Measurements from ENCODE around the gene DMBT1. TPM values are rescaled to one million over a fixed set of nuclear protein-coding genes. Genes with fewer than 3 reads are reported as not detected.

Gene DMBT1
- total and polyA plus RNA-seq, 2 donors (not counting 1 experiment from before 2014, with no cell fraction given) = not detected

GRCh38 chr10:122553341-122553740 is 7.2 kb upstream of the DMBT1 start:
- Mint-ChIP-seq H3K27ac (no peak overlapping the region), H3K27me3 (peaks cover 7% of the 10 kb centered on the region), H3K4me1 (no peaks in the 10 kb centered on the region), H3K9me3 (ENCODE audit: insufficient read depth) (no peaks in the 10 kb centered on the region), H3K4me3 (no peak overlapping the region)
- H3K4me2 ChIP-seq (replicated peaks; ENCODE audit: low read depth, low read length, poor library complexity, severe bottlenecking) = no peak overlapping the region
- no peak overlapping the region for H2AFZ ChIP-seq (ENCODE audit: insufficient read depth, low read depth, low read length, poor library complexity, severe bottlenecking)
- POLR2A ChIA-PET = no interaction called here
- intact Hi-C loops (cut with micrococcal nuclease) = no loop called here
- H3K27ac ChIP-seq (ENCODE audit: low read length in 2 of 2) = no peak overlapping the region
- no peaks in the 10 kb centered on the region for H3K4me1 ChIP-seq (ENCODE audit: control insufficient read depth in 2 of 2, insufficient read depth in 2 of 2, low read length in 2 of 2)
- no peaks in the 10 kb centered on the region for H3K36me3 ChIP-seq (replicated peaks in 1 of 2; ENCODE audit: control extremely low read depth in 1 of 2, control insufficient read depth in 1 of 2, extremely low read depth in 1 of 2, insufficient read depth in 2 of 2, low read length in 1 of 2)
- no peaks in the 10 kb centered on the region for H3K79me2 ChIP-seq (ENCODE audit: control insufficient read depth, insufficient read depth, low read length)
- WGBS (ENCODE audit: insufficient coverage) = 89% methylated on average over 6 of the region's 6 CpGs
- no peaks in the 10 kb centered on the region for H3K9me3 ChIP-seq (ENCODE audit: control extremely low read depth in 1 of 3, control insufficient read depth in 2 of 3, insufficient read depth in 1 of 3, low read length in 2 of 3)
- no peak overlapping the region for H3K9ac ChIP-seq (ENCODE audit: low read length)
- ATAC-seq (ENCODE audit: low read depth) (no peak), DNase-seq (no peak)
- H3K4me3 ChIP-seq (ENCODE audit: control extremely low read depth in 1 of 5, extremely low read depth in 1 of 5, insufficient read depth in 1 of 5, low read depth in 2 of 5, low read length in 4 of 5) = no peak overlapping the region
- no peaks in the 10 kb centered on the region for H4K20me1 ChIP-seq (ENCODE audit: control insufficient read depth, insufficient read depth, low read length, poor library complexity, severe bottlenecking)
- CTCF ChIA-PET = interaction anchor here (1.6 kb wide), 1 partner anchor 12 kb away, joined by 4 read pairs; no protein-coding TSS in a partner anchor
- TF ChIP-seq CTCF (IDR thresholded peaks at IDR 0.05) = no peak
- TF ChIP-seq EZH2 (IDR thresholded peaks at IDR 0.05; ENCODE audit: borderline replicate concordance, insufficient read depth, low read depth, low read length, poor library complexity, severe bottlenecking) = no peak
- peaks cover 0 to 4% (median 0%) of the 10 kb centered on the region in 4 experiments for H3K27me3 ChIP-seq (replicated peaks in 1 of 4; ENCODE audit: control extremely low read depth in 1 of 4, control insufficient read depth in 3 of 4, insufficient read depth in 4 of 4, low read length in 3 of 4)

DNA sequence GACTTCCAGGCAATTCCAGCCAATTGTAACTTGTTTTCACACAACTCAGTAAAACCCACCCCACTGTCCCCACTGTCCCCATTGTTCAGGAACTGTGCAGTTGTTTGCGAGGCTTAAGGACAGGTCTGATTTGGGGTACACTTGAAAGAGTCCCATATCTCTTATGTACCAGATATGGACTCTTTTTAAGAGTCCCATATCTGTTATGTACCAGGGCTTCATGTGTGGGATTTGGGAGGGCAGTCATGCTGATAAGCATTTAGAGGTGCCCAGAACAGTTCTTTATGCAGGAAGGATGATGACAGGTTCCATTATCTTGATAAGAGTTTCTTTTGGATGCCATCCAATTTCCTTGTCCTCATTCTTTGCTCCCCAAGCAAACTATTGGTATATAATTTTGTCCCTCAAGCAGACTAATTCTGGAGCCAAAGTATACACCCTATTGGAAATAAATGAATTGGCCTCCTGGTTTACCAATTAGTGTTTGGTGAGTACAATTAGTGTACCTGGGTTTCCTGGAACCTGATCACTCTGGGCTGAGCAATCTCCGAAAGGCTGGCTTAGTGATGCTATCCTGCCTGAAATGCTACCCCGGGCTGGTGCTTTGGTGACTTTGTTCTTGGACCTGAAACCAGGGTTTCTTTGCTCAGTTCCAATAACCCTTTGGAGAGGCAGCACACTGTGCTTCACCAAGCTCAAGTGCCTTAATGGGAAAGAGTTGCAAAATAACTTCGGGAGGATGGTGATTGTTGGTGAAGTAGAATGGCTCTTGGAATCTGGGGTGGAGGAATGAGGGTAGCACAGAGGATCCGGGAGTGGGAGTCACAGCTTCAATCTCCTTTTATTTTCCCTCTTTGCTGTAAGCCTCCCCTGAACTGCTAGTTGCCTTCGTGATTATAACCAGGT is 6.2 kb upstream of the DMBT1 start:
- no peak overlapping the region for H2AFZ ChIP-seq (ENCODE audit: insufficient read depth, low read depth, low read length, poor library complexity, severe bottlenecking)
- no peaks in the 10 kb centered on the region for H3K4me1 Mint-ChIP-seq
- H3K4me3 ChIP-seq (ENCODE audit: control extremely low read depth in 1 of 5, extremely low read depth in 1 of 5, insufficient read depth in 1 of 5, low read depth in 2 of 5, low read length in 4 of 5) = no peak overlapping the region
- H3K9me3 ChIP-seq (ENCODE audit: control extremely low read depth in 1 of 3, control insufficient read depth in 2 of 3, insufficient read depth in 1 of 3, low read length in 2 of 3) = no peaks in the 10 kb centered on the region
- intact Hi-C loops (cut with micrococcal nuclease) = no loop called here
- WGBS (ENCODE audit: insufficient coverage) = 90% methylated on average over 6 of the region's 6 CpGs
- H3K36me3 ChIP-seq (replicated peaks in 1 of 2; ENCODE audit: control extremely low read depth in 1 of 2, control insufficient read depth in 1 of 2, extremely low read depth in 1 of 2, insufficient read depth in 2 of 2, low read length in 1 of 2) = no peaks in the 10 kb centered on the region
- no peak overlapping the region for H3K27ac ChIP-seq (ENCODE audit: low read length in 2 of 2)
- ATAC-seq (ENCODE audit: low read depth) (no peak), DNase-seq (no peak)
- H3K4me3 Mint-ChIP-seq = no peak overlapping the region
- no peaks in the 10 kb centered on the region for H3K79me2 ChIP-seq (ENCODE audit: control insufficient read depth, insufficient read depth, low read length)
- TF ChIP-seq CTCF (IDR thresholded peaks at IDR 0.05) = no peak
- TF ChIP-seq EZH2 (IDR thresholded peaks at IDR 0.05; ENCODE audit: borderline replicate concordance, insufficient read depth, low read depth, low read length, poor library complexity, severe bottlenecking) = no peak
- ChIA-PET CTCF (interaction anchor here (1.0 kb wide), 1 partner anchor 13 kb away, joined by 3 read pairs; no protein-coding TSS in a partner anchor), POLR2A (no interaction called here)
- H3K4me1 ChIP-seq (ENCODE audit: control insufficient read depth in 2 of 2, insufficient read depth in 2 of 2, low read length in 2 of 2) = no peaks in the 10 kb centered on the region
- H3K9me3 Mint-ChIP-seq (ENCODE audit: insufficient read depth) = no peaks in the 10 kb centered on the region
- H3K9ac ChIP-seq (ENCODE audit: low read length) = no peak overlapping the region
- no peaks in the 10 kb centered on the region for H4K20me1 ChIP-seq (ENCODE audit: control insufficient read depth, insufficient read depth, low read length, poor library complexity, severe bottlenecking)
- no peak overlapping the region for H3K4me2 ChIP-seq (replicated peaks; ENCODE audit: low read depth, low read length, poor library complexity, severe bottlenecking)
- peaks cover 7% of the 10 kb centered on the region for H3K27me3 Mint-ChIP-seq
- peaks cover 0 to 7% (median 0%) of the 10 kb centered on the region in 4 experiments for H3K27me3 ChIP-seq (replicated peaks in 1 of 4; ENCODE audit: control extremely low read depth in 1 of 4, control insufficient read depth in 3 of 4, insufficient read depth in 4 of 4, low read length in 3 of 4)
- no peak overlapping the region for H3K27ac Mint-ChIP-seq

Data from B cell (primary cell).